IMR-90 (cell line): ENCODE results near the gene MEGF11. TPM values are rescaled to one million over a fixed set of nuclear protein-coding genes. Genes with fewer than 3 reads are reported as not detected.

ENCODE experiments used
- ATAC-seq: fragments of 200-7000 bp; cut with Tn5 transposase; 2 replicates; pipeline ENCODE4 v1.9.1; 2020; ENCODE audit warnings: low read depth, mild to moderate bottlenecking, moderate library complexity
- BruUV-seq: library from RNA; stranded (reverse); fragments of 400-500 nt; replicated peaks from 2 replicates; lab custom pipeline; 2021; lab: Mats Ljungman, UMichigan
- CTCF ChIA-PET: fragments of 300-600 bp; formaldehyde crosslinking; extraction: SDS; loops from one replicate; lab custom pipeline; 2021; ENCODE audit warnings: antibody characterized with exemption; lab: Yijun Ruan, JAX
- POLR2A ChIA-PET: fragments of 300-600 bp; sonication (Branson Sonifier 250); formaldehyde crosslinking; loops from one replicate; lab custom pipeline; 2022; ENCODE audit warnings: antibody characterized with exemption; ENCODE audit not compliant: unreplicated experiment; lab: Charles Lee
- DNase-seq: peaks from one replicate; pipeline ENCODE4 v3.0.0; 2013
- H2AFZ ChIP-seq: replicated peaks from 2 replicates; pipeline ENCODE3; 2013; ENCODE audit warnings: low read length, mild to moderate bottlenecking; ENCODE audit not compliant: poor library complexity
- H2AK5ac ChIP-seq: 2 replicates; pipeline ENCODE4 v1.6.1; 2013; ENCODE audit warnings: low read depth, low read length, inconsistent platforms
- H2AK9ac ChIP-seq: replicated peaks from 2 replicates; pipeline ENCODE3; 2013; ENCODE audit warnings: mild to moderate bottlenecking, low read depth, low read length, moderate library complexity; ENCODE audit not compliant: poor library complexity
- H2BK120ac ChIP-seq: 2 replicates; pipeline ENCODE4 v1.6.1; 2013; ENCODE audit warnings: low read depth, low read length, inconsistent platforms
- H2BK15ac ChIP-seq: 3 replicates; pipeline ENCODE4 v1.6.1; 2013; ENCODE audit warnings: low read depth, low read length, inconsistent platforms
- H2BK20ac ChIP-seq: 2 replicates; pipeline ENCODE4 v1.6.1; 2013; ENCODE audit warnings: low read depth, mild to moderate bottlenecking, inconsistent platforms, low read length, moderate library complexity
- H2BK5ac ChIP-seq: 2 replicates; pipeline ENCODE4 v1.6.1; 2013; ENCODE audit warnings: mild to moderate bottlenecking, low read depth, low read length, inconsistent platforms; ENCODE audit not compliant: poor library complexity, severe bottlenecking
- H3K14ac ChIP-seq: replicated peaks from 2 replicates; pipeline ENCODE4 v1.6.1; 2013; ENCODE audit warnings: low read depth, low read length, inconsistent platforms
- H3K18ac ChIP-seq: 2 replicates; pipeline ENCODE4 v1.6.1; 2013; ENCODE audit warnings: low read depth, low read length, control low read depth
- H3K23ac ChIP-seq: 2 replicates; pipeline ENCODE4 v1.6.1; 2013; ENCODE audit warnings: low read depth, low read length, inconsistent platforms
- H3K27ac ChIP-seq: 2 replicates; pipeline ENCODE4 v1.5.1; 2013; ENCODE audit warnings: mild to moderate bottlenecking, control low read depth, low read length; ENCODE audit not compliant: insufficient read depth
- H3K27me3 ChIP-seq: 2 replicates; pipeline ENCODE4 v1.6.1; 2013; ENCODE audit warnings: low read length; ENCODE audit not compliant: control insufficient read depth, insufficient read depth
- H3K36me3 ChIP-seq: 2 replicates; pipeline ENCODE4 v1.6.1; 2013; ENCODE audit warnings: low read length, mixed read lengths; ENCODE audit not compliant: control insufficient read depth, insufficient read depth
- H3K4ac ChIP-seq: 2 replicates; pipeline ENCODE4 v1.6.1; 2013; ENCODE audit warnings: low read depth, low read length, inconsistent platforms
- H3K4me1 ChIP-seq: 2 replicates; pipeline ENCODE4 v1.6.1; 2013; ENCODE audit warnings: low read length, mixed read lengths; ENCODE audit not compliant: control insufficient read depth, insufficient read depth
- H3K4me2 ChIP-seq: 2 replicates; pipeline ENCODE4 v1.6.1; 2013; ENCODE audit warnings: low read depth, mild to moderate bottlenecking, control low read depth, low read length, moderate library complexity
- H3K4me3 ChIP-seq: 2 replicates; pipeline ENCODE4 v1.5.1; 2013; ENCODE audit warnings: low read depth, mild to moderate bottlenecking, control low read depth, low read length, moderate library complexity; ENCODE audit not compliant: insufficient read depth
- H3K56ac ChIP-seq: 2 replicates; pipeline ENCODE4 v1.6.1; 2013; ENCODE audit warnings: low read length, inconsistent platforms; ENCODE audit not compliant: insufficient read depth; ENCODE audit errors: extremely low read depth
- H3K79me1 ChIP-seq, 2 experiments: 2 replicates each; pipeline ENCODE4 v1.6.1; 2013; ENCODE audit warnings: low read length in 2 of 2, inconsistent platforms in 1 of 2, low read depth in 1 of 2
- H3K9ac ChIP-seq: 2 replicates; pipeline ENCODE4 v1.6.1; 2013; ENCODE audit warnings: low read depth, low read length, control low read depth
- H3K9me1 ChIP-seq: 2 replicates; pipeline ENCODE4 v1.6.1; 2013; ENCODE audit warnings: low read length, inconsistent platforms; ENCODE audit not compliant: insufficient read depth
- H3K9me3 ChIP-seq: 2 replicates; pipeline ENCODE4 v1.6.1; 2013; ENCODE audit warnings: low read length; ENCODE audit not compliant: control insufficient read depth, insufficient read depth
- H4K20me1 ChIP-seq: 2 replicates; pipeline ENCODE4 v1.6.1; 2013; ENCODE audit warnings: low read length, inconsistent platforms; ENCODE audit not compliant: insufficient read depth
- H4K5ac ChIP-seq: 2 replicates; pipeline ENCODE4 v1.6.1; 2013; ENCODE audit warnings: mild to moderate bottlenecking, low read depth, low read length, control low read depth
- H4K8ac ChIP-seq, 2 experiments: 2 replicates each; pipeline ENCODE4 v1.6.1; 2013; ENCODE audit warnings: low read depth in 2 of 2, low read length in 2 of 2, control low read depth in 1 of 2, inconsistent platforms in 1 of 2
- H4K91ac ChIP-seq: 2 replicates; pipeline ENCODE4 v1.6.1; 2013; ENCODE audit warnings: low read depth, low read length, inconsistent platforms; ENCODE audit not compliant: insufficient read depth
- CHD1 ChIP-seq: IDR thresholded peaks from 2 replicates; pipeline ENCODE4 v1.6.1; 2012; ENCODE audit warnings: low read depth, low read length, improper control_type of control experiment
- FOS ChIP-seq: fragments of 150-350 bp; IDR thresholded peaks from 2 replicates; pipeline ENCODE4 v1.6.1; 2016; ENCODE audit warnings: low read depth, low read length
- MAFK ChIP-seq: IDR thresholded peaks from 2 replicates; pipeline ENCODE4 v1.6.1; 2012; ENCODE audit warnings: low read depth, low read length, improper control_type of control experiment
- MAZ ChIP-seq: IDR thresholded peaks from 2 replicates; pipeline ENCODE4 v1.6.1; 2012; ENCODE audit warnings: low read depth, mild to moderate bottlenecking, low read length, improper control_type of control experiment, moderate library complexity, borderline replicate concordance
- NFE2L2 ChIP-seq: fragments of 150-350 bp; IDR thresholded peaks from 2 replicates; pipeline ENCODE4 v1.6.1; 2016; ENCODE audit warnings: low read depth, mild to moderate bottlenecking, low read length
- POLR2A ChIP-seq: IDR thresholded peaks from 2 replicates; pipeline ENCODE4 v1.6.1; 2012; ENCODE audit warnings: mild to moderate bottlenecking, low read depth, low read length
- SMC3 ChIP-seq: fragments of 150-350 bp; IDR thresholded peaks from 2 replicates; pipeline ENCODE4 v1.6.1; 2016; ENCODE audit warnings: low read depth, mild to moderate bottlenecking, antibody characterized with exemption, low read length, moderate library complexity
- WGBS, 2 experiments: methylation state at CpG; one replicate each; pipeline versions ENCODE4 v1.1.5 to v1.1.7; 2013; ENCODE audit warnings: missing lambda C conversion rate in 2 of 2; ENCODE audit not compliant: insufficient read length in 1 of 2; ENCODE audit errors: extremely low coverage in 2 of 2; 5-methylcytosine and 5-hydroxymethylcytosine counted together
- dilution Hi-C: fragments of 300-500 bp; cut with HindIII; formaldehyde crosslinking; loops from one replicate; pipeline ENCODE4 v1.14.3; 2018; ENCODE audit warnings: low sequenced_read_pairs; ENCODE audit not compliant: unreplicated experiment
- in situ Hi-C: fragments of 300-500 bp; cut with MboI; formaldehyde crosslinking; loops from 3 replicates; pipeline ENCODE4 v1.14.3; 2019; ENCODE audit warnings: low sequenced_read_pairs, inconsistent platforms, mixed read lengths
- intact Hi-C: fragments of 100-400 bp; cut with micrococcal nuclease; formaldehyde crosslinking; loops from 2 replicates; pipeline ENCODE4 v1.10.0; 2022
- polyA plus RNA-seq, 3 experiments: library from polyadenylated mRNA; depleted of rRNA; stranded (reverse); fragments of >200 nt; gene quantifications; 2 replicates each; pipeline ENCODE4 v1.2.3, GENCODE V29; 2012; ENCODE audit warnings: low replicate concordance in 1 of 3
- total RNA-seq: library from RNA; depleted of rRNA; stranded (reverse); fragments of >200 nt; gene quantifications from 2 replicates; pipeline ENCODE4 v1.2.3, GENCODE V29; 2012
- TF ChIP-seq, protein P1 (sequence below): conservative IDR thresholded peaks from 2 replicates; pipeline ENCODE4 v1.5.1; 2012; ENCODE audit warnings: mild to moderate bottlenecking, low read depth, low read length, improper control_type of control experiment
- TF ChIP-seq, protein P2 (sequence below): fragments of 150-350 bp; IDR thresholded peaks from 2 replicates; pipeline ENCODE4 v1.6.1; 2017; ENCODE audit warnings: mild to moderate bottlenecking, antibody characterized with exemption, low read length, low read depth
- TF ChIP-seq, protein P3 (sequence below): fragments of 150-350 bp; IDR thresholded peaks from 2 replicates; pipeline ENCODE4 v1.6.1; 2016; ENCODE audit warnings: low read depth, mild to moderate bottlenecking, low read length, moderate library complexity, borderline replicate concordance

The MEGF11 gene
- total and polyA plus RNA-seq, 2 of the 4 experiments (the other 2 are of a cell fraction): not detected

DNA sequence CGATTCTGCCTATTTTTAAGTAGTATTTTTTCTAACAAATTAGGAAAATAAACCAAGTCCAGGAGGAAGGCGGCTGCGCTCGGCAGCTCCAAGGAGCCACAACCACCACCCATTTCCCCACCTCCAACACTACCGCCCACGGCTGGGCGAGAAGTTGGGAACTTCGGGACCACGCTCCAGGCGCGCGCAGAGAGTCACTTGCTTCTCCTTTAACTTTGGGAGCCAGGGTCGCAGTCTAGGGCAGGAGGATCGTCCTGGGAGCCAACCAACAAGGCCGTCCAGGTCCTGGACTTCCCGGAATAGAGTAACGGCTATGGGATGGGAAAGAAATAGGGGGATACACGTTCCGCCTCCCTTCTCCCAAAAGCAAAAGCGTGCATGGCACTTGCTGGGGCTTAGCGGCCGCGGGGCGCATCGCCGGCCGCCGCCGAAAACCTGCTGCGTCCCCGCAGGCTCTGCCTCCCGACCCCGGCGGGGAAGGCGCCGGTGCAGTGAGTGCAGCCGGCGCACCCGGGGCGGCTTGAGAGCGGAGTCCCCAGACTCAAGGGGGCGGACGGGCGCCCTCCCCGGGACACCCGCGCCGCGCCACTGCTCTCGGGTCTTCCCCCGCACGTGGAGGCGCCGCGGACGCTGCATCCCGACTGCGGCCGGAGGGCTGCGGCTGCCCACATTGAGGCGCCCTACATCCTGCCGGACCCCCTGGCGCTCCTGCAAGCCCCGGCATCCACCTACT, 699 bp downstream of the MEGF11 start (continued):
- TF ChIP-seq FOS: no peak

DNA sequence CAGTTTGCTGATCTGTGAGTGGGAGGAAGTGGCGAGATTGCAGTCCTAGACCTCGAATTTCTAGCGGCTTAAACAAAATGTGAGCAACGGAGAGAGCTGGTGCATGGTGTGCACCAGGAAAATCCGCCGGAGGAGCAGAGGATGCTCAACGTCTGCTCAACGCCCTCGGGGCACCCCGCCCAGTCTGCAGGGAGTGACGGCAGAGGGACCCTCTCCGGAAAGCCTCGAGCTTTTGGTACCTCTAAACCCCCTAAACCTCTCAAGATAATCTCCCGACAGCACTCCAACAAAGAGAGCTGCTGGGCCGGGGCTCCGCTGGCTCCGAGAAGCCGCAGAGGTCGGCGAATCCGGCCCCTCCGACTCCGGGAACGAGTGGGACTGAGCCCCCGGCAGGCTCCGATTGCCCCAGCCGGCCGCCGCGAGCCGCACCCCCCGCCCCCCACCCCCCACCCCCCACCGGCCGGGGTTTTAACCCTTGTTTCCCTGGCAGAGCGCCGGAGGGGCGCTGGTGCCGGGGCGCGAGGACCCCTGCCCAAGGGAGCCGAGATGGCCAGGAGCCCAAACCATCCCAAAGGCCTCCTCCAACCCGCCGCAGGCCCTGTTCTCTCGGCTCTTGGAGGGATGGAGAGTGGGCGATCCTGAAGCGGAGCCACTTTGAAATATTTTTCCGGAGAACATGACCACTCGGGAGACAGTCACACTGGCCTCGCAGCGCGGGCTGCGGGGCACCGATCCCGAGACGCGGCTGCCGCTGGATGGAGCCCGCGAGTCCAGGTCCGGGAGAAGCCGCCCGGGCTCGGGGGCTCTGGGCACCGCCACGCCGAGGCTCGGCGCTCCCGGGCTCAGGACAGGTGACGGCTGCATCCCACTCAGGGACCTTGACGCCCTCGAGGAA, 1.5 kb downstream of the MEGF11 start:
- peak overlapping the region; percentile 98 for H3K4me2 ChIP-seq
- no peak overlapping the region for H2BK120ac ChIP-seq
- H3K79me1 ChIP-seq: no peaks in the 10 kb centered on the region
- H2AK9ac ChIP-seq: no peak overlapping the region
- CTCF ChIA-PET: no interaction called here
- H3K56ac ChIP-seq: no peak overlapping the region
- H3K18ac ChIP-seq: no peak overlapping the region
- ATAC-seq (peak; percentile 84), DNase-seq (no peak)
- H3K4ac ChIP-seq: no peak overlapping the region
- peaks cover 85% of the 10 kb centered on the region for H3K27me3 ChIP-seq
- no peak overlapping the region for H2BK20ac ChIP-seq
- no peak overlapping the region for H2BK5ac ChIP-seq
- H2AK5ac ChIP-seq: no peak overlapping the region
- peak overlapping the region; percentile 82 for H2AFZ ChIP-seq
- no peak overlapping the region for H4K5ac ChIP-seq
- no peak overlapping the region for H3K23ac ChIP-seq
- H3K9me3 ChIP-seq: no peaks in the 10 kb centered on the region
- POLR2A ChIA-PET: no interaction called here
- no peak overlapping the region for H3K9ac ChIP-seq
- no peak overlapping the region for H3K27ac ChIP-seq
- dilution Hi-C loops: no loop called here
- peaks cover 6% of the 10 kb centered on the region; the same call in 1 of the 2 replicates for H3K4me1 ChIP-seq
- H2BK15ac ChIP-seq: no peak overlapping the region
- H4K91ac ChIP-seq: no peak overlapping the region
- no peak overlapping the region for H3K14ac ChIP-seq
- H3K9me1 ChIP-seq: no peaks in the 10 kb centered on the region
- in situ Hi-C loops: no loop called here
- H4K8ac ChIP-seq: no peak overlapping the region
- 8% methylated on average over 5 of the region's 72 CpGs; no CpG with 5 or more reads in 1 of the 2 experiments for WGBS, 2 experiments
- peak overlapping the region; percentile 43 for H3K4me3 ChIP-seq
- H4K20me1 ChIP-seq: no peaks in the 10 kb centered on the region
- H3K36me3 ChIP-seq: no peaks in the 10 kb centered on the region
- BruUV-seq: no TSS peak
- intact Hi-C loops: loop anchor here (5.0 kb wide), 1 partner anchor 245 kb away; the partner anchor contains the start of gene SNAPC5
- no peak for TF ChIP-seq MAZ
- TF ChIP-seq NFE2L2: no peak
- TF ChIP-seq, protein P1, sequence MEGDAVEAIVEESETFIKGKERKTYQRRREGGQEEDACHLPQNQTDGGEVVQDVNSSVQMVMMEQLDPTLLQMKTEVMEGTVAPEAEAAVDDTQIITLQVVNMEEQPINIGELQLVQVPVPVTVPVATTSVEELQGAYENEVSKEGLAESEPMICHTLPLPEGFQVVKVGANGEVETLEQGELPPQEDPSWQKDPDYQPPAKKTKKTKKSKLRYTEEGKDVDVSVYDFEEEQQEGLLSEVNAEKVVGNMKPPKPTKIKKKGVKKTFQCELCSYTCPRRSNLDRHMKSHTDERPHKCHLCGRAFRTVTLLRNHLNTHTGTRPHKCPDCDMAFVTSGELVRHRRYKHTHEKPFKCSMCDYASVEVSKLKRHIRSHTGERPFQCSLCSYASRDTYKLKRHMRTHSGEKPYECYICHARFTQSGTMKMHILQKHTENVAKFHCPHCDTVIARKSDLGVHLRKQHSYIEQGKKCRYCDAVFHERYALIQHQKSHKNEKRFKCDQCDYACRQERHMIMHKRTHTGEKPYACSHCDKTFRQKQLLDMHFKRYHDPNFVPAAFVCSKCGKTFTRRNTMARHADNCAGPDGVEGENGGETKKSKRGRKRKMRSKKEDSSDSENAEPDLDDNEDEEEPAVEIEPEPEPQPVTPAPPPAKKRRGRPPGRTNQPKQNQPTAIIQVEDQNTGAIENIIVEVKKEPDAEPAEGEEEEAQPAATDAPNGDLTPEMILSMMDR: peak; percentile 60
- no peak for TF ChIP-seq POLR2A
- TF ChIP-seq, protein P2, sequence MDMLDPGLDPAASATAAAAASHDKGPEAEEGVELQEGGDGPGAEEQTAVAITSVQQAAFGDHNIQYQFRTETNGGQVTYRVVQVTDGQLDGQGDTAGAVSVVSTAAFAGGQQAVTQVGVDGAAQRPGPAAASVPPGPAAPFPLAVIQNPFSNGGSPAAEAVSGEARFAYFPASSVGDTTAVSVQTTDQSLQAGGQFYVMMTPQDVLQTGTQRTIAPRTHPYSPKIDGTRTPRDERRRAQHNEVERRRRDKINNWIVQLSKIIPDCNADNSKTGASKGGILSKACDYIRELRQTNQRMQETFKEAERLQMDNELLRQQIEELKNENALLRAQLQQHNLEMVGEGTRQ: no peak
- no peak for TF ChIP-seq MAFK
- TF ChIP-seq, protein P3, sequence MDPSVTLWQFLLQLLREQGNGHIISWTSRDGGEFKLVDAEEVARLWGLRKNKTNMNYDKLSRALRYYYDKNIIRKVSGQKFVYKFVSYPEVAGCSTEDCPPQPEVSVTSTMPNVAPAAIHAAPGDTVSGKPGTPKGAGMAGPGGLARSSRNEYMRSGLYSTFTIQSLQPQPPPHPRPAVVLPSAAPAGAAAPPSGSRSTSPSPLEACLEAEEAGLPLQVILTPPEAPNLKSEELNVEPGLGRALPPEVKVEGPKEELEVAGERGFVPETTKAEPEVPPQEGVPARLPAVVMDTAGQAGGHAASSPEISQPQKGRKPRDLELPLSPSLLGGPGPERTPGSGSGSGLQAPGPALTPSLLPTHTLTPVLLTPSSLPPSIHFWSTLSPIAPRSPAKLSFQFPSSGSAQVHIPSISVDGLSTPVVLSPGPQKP: no peak
- peak; percentile 53; the same call in 1 of the 2 replicates for TF ChIP-seq SMC3
- TF ChIP-seq CHD1: no peak
